ENCODE data around the gene ORM2. TPM values are rescaled to one million over a fixed set of nuclear protein-coding genes. Genes with fewer than 3 reads are reported as not detected.
A peak's percentile ranks its signal among the peaks of the same experiment; 100 is the strongest.

The ORM2 gene
- total and polyA plus RNA-seq, 9 of the 15 experiments (the other 6 are each of a cell fraction or from before 2014, with no cell fraction given), result 0.98 TPM; not detected in 8

GRCh38 chr9:114364134-114365041 lies 34.7 kb downstream of the ORM2 start:
- in situ Hi-C loops (cut with MboI) (no loop called here), intact Hi-C loops (cut with micrococcal nuclease) (no loop called here)
- ATAC-seq, result no peak

More at GRCh38 chr9:114364134-114365041, 34.7 kb downstream of the ORM2 start:
- Histone ChIP-seq H3K4me1 (replicated peaks in 1 of 2; ENCODE audit: control insufficient read depth in 2 of 2, insufficient read depth in 2 of 2, low read length in 2 of 2) (peaks cover 0 to 3% of the 10 kb centered on the region in 2 experiments; a peak in 1 of 5 replicates), H3K27me3 (ENCODE audit: control insufficient read depth in 2 of 2, insufficient read depth in 2 of 2, low read length in 2 of 2) (no peaks in the 10 kb centered on the region), H3K27ac (ENCODE audit: extremely low read depth, low read depth, low read length) (no peak overlapping the region), H3K4me2 (ENCODE audit: insufficient read depth, low read length) (no peak overlapping the region), H3K9ac (ENCODE audit: insufficient read depth in 1 of 2, low read depth in 2 of 2, low read length in 2 of 2) (no peak overlapping the region), H3K36me3 (ENCODE audit: control insufficient read depth, insufficient read depth, low read length) (peaks cover 14% of the 10 kb centered on the region; the same call in 2 of the 3 replicates), H3K79me2 (ENCODE audit: control insufficient read depth, insufficient read depth, low read length) (no peaks in the 10 kb centered on the region), H2AFZ (ENCODE audit: low read depth, low read length) (no peak overlapping the region), H3K9me1 (ENCODE audit: control insufficient read depth, insufficient read depth, low read length) (no peaks in the 10 kb centered on the region), H4K20me1 (replicated peaks; ENCODE audit: control insufficient read depth, insufficient read depth, low read length) (no peaks in the 10 kb centered on the region), H3K4me3 (no peak overlapping the region), H3K9me3 (replicated peaks; ENCODE audit: control insufficient read depth, insufficient read depth, low read depth, low read length) (no peaks in the 10 kb centered on the region)
- WGBS (ENCODE audit: insufficient coverage, low coverage, missing lambda C conversion rate), result 63% methylated on average over 6 of the region's 6 CpGs
- TF ChIP-seq, protein P1, sequence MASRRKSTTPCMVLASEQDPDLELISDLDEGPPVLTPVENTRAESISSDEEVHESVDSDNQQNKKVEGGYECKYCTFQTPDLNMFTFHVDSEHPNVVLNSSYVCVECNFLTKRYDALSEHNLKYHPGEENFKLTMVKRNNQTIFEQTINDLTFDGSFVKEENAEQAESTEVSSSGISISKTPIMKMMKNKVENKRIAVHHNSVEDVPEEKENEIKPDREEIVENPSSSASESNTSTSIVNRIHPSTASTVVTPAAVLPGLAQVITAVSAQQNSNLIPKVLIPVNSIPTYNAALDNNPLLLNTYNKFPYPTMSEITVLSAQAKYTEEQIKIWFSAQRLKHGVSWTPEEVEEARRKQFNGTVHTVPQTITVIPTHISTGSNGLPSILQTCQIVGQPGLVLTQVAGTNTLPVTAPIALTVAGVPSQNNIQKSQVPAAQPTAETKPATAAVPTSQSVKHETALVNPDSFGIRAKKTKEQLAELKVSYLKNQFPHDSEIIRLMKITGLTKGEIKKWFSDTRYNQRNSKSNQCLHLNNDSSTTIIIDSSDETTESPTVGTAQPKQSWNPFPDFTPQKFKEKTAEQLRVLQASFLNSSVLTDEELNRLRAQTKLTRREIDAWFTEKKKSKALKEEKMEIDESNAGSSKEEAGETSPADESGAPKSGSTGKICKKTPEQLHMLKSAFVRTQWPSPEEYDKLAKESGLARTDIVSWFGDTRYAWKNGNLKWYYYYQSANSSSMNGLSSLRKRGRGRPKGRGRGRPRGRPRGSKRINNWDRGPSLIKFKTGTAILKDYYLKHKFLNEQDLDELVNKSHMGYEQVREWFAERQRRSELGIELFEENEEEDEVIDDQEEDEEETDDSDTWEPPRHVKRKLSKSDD (conservative IDR thresholded peaks at IDR 0.05; ENCODE audit: low read length), result no peak
- TF ChIP-seq, protein P2, sequence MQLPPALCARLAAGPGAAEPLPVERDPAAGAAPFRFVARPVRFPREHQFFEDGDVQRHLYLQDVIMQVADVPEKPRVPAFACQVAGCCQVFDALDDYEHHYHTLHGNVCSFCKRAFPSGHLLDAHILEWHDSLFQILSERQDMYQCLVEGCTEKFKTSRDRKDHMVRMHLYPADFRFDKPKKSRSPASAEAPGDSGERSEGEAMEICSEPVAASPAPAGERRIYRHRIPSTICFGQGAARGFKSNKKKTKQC (CRISPR knock-in tag; IDR thresholded peaks at IDR 0.05), result no peak
- no peak for TF ChIP-seq DIDO1 (tag; IDR thresholded peaks at IDR 0.05; ENCODE audit: low read depth)
- peak; percentile 90 for TF ChIP-seq ZNF146 (CRISPR knock-in tag; IDR thresholded peaks at IDR 0.05; ENCODE audit: unreplicated experiment)
- no peak for TF ChIP-seq FOXK1 (CRISPR knock-in tag; IDR thresholded peaks at IDR 0.05; ENCODE audit: borderline replicate concordance)
- no peak for TF ChIP-seq THRAP3 (IDR thresholded peaks at IDR 0.05; ENCODE audit: borderline replicate concordance)
- peak; percentile 68 for TF ChIP-seq IRF9 (tag; IDR thresholded peaks at IDR 0.05)
- TF ChIP-seq CEBPB (tag; IDR thresholded peaks at IDR 0.05), result peak; percentile 97
- no peak for TF ChIP-seq RBM15 (IDR thresholded peaks at IDR 0.05; ENCODE audit: insufficient read depth, low read length)
- TF ChIP-seq CEBPG (CRISPR knock-in tag; IDR thresholded peaks at IDR 0.05), result peak; percentile 74
- peak; percentile 88 to 97 for TF ChIP-seq CEBPG (tag; conservative IDR thresholded peaks at IDR 0.05 in 1 of 2, IDR thresholded peaks at IDR 0.05 in 1 of 2)
- TF ChIP-seq ZBTB43 (CRISPR knock-in tag; IDR thresholded peaks at IDR 0.05), result no peak
- no peak for TF ChIP-seq ZNF124 (CRISPR knock-in tag; IDR thresholded peaks at IDR 0.05)
- no peak for TF ChIP-seq COPS2 (conservative IDR thresholded peaks at IDR 0.05)
- peak; percentile 39 for TF ChIP-seq RBM25 (IDR thresholded peaks at IDR 0.05; ENCODE audit: low read depth, low read length, severe bottlenecking)
- no peak for FAIRE-seq
- no TSS peak for BruUV-seq (replicated peaks)
- POLR2A ChIA-PET, result interaction anchor here (0.6 to 2.3 kb wide), 4 partner anchors 10 to 115 kb away, joined by 3 to 9 read pairs (median 4); no protein-coding TSS in a partner anchor
- no peak for DNase-seq (ENCODE audit: extremely low read depth in 1 of 4, low spot score in 3 of 4)
- CTCF ChIA-PET (ENCODE audit: low intra/inter-chr PET ratio), result no interaction called here

Data from K562 (cell line).